Measurements from ENCODE around the gene SLC44A2. TPM values are rescaled to one million over a fixed set of nuclear protein-coding genes. Genes with fewer than 3 reads are reported as not detected.

The SLC44A2 gene
- total RNA-seq, 1 donor from 2014 or later = 67.7 TPM

- no peak for DNase-seq
These were observed 7.8 kb upstream of the SLC44A2 start for GRCh38 chr19:10617409-10618121.

- no peak for DNase-seq
These were observed 6.5 kb upstream of the SLC44A2 start for GRCh38 chr19:10618846-10619245.

GRCh38 chr19:10620786-10621185, 4.6 kb upstream of the SLC44A2 start:
- no peak for DNase-seq

- DNase-seq = no peak
These were observed 3.4 kb upstream of the SLC44A2 start for GRCh38 chr19:10621966-10622365.

GRCh38 chr19:10624585-10624984, 768 bp upstream of the SLC44A2 start:
- DNase-seq = no peak

GRCh38 chr19:10625762-10626138, 397 bp downstream of the SLC44A2 start:
- DNase-seq = no peak

GRCh38 chr19:10631874-10632273, 6.5 kb downstream of the SLC44A2 start:
- peak; percentile 78 for DNase-seq

GRCh38 chr19:10634430-10634829, 9.1 kb downstream of the SLC44A2 start:
- DNase-seq = no peak

- no peak for DNase-seq
These were observed 9.6 kb downstream of the SLC44A2 start for GRCh38 chr19:10634963-10635362.

- no peak for DNase-seq
These were observed 11.1 kb downstream of the SLC44A2 start for GRCh38 chr19:10636304-10636972.

- no peak for DNase-seq
These were observed 12.5 kb downstream of the SLC44A2 start for GRCh38 chr19:10637894-10638293.

- no peak for DNase-seq
These were observed 14.5 kb downstream of the SLC44A2 start for GRCh38 chr19:10639836-10640235.

- no peak for DNase-seq
These were observed 15.0 kb downstream of the SLC44A2 start for GRCh38 chr19:10640361-10640760.

- no peak for DNase-seq
These were observed 15.9 kb downstream of the SLC44A2 start for GRCh38 chr19:10641248-10641647.

GRCh38 chr19:10642473-10643171, 17.3 kb downstream of the SLC44A2 start:
- no peak for DNase-seq

GRCh38 chr19:10643172-10643967, 18.0 kb downstream of the SLC44A2 start:
- DNase-seq = no peak

GRCh38 chr19:10643968-10644259, 18.6 kb downstream of the SLC44A2 start:
- peak; percentile 27 for DNase-seq

- peak; percentile 87 for DNase-seq
These were observed 19.1 kb downstream of the SLC44A2 start for GRCh38 chr19:10644260-10645007.

GRCh38 chr19:10646456-10647159, 21.3 kb downstream of the SLC44A2 start:
- no peak for DNase-seq

- no peak for DNase-seq
These were observed 23.0 kb downstream of the SLC44A2 start for GRCh38 chr19:10648360-10648759.

GRCh38 chr19:10651851-10652250, 26.5 kb downstream of the SLC44A2 start:
- DNase-seq = no peak

- no peak for DNase-seq
These were observed 28.1 kb downstream of the SLC44A2 start for GRCh38 chr19:10653482-10653731.
